Liver (tissue), 3 donors: ENCODE data around the gene LDHAL6B.
A peak's percentile ranks its signal among the peaks of the same experiment; 100 is the strongest.

Source experiments
- ATF3 ChIP-seq: IDR thresholded peaks from 2 replicates; pipeline ENCODE4 v1.6.1; 2016; ENCODE audit warnings: antibody characterized with exemption
- CTCF ChIP-seq: fragments of 150-350 bp; IDR thresholded peaks from 2 replicates; pipeline ENCODE4 v1.5.1; 2017; ENCODE audit warnings: improper control_type of control experiment, low read depth, low read length; ENCODE audit not compliant: missing input control
- EGR1 ChIP-seq, 2 donors: IDR thresholded peaks; 2 replicates each; pipeline ENCODE4 v1.6.1; 2016 to 2018; ENCODE audit warnings: antibody characterized with exemption in 2 of 2, low read depth in 2 of 2
- JUND ChIP-seq, 2 donors: IDR thresholded peaks; 2 replicates each; pipeline ENCODE4 v1.6.1; 2016; ENCODE audit warnings: antibody characterized with exemption in 2 of 2
- MAX ChIP-seq: IDR thresholded peaks from 2 replicates; pipeline ENCODE4 v1.6.1; 2016; ENCODE audit warnings: antibody characterized with exemption
- NR2F2 ChIP-seq: IDR thresholded peaks from 2 replicates; pipeline ENCODE4 v1.6.1; 2016; ENCODE audit warnings: antibody characterized with exemption
- RAD21 ChIP-seq, 2 donors: IDR thresholded peaks; 2 replicates each; pipeline ENCODE4 v1.6.1; 2016; ENCODE audit warnings: antibody characterized with exemption in 2 of 2, mild to moderate bottlenecking in 2 of 2
- RXRA ChIP-seq, 2 donors: IDR thresholded peaks; 2 replicates each; pipeline ENCODE4 v1.6.1; 2017 to 2018; ENCODE audit warnings: antibody characterized with exemption in 2 of 2, mild to moderate bottlenecking in 1 of 2
- SP1 ChIP-seq: IDR thresholded peaks from 2 replicates; pipeline ENCODE4 v1.6.1; 2018; ENCODE audit warnings: antibody characterized with exemption, mild to moderate bottlenecking
- TAF1 ChIP-seq: conservative IDR thresholded peaks from 2 replicates; pipeline ENCODE4 v1.6.1; 2016; ENCODE audit warnings: antibody characterized with exemption, mild to moderate bottlenecking
- YY1 ChIP-seq: IDR thresholded peaks from 2 replicates; pipeline ENCODE4 v1.6.1; 2016; ENCODE audit warnings: antibody characterized with exemption, mild to moderate bottlenecking
- ZBTB33 ChIP-seq: IDR thresholded peaks from 2 replicates; pipeline ENCODE4 v1.6.1; 2016; ENCODE audit warnings: antibody characterized with exemption
- TF ChIP-seq, protein P1 (sequence below): IDR thresholded peaks from 2 replicates; pipeline ENCODE4 v1.6.1; 2016; ENCODE audit warnings: antibody characterized with exemption, mild to moderate bottlenecking
- donor health status: healthy.
- donor health status: healthy.

GRCh38 chr15:59174835-59175831 is 31.5 kb upstream of the LDHAL6B start:
- TF ChIP-seq MAX: no peak
- peak; percentile 53 for TF ChIP-seq CTCF
- TF ChIP-seq EGR1 (IDR thresholded peaks at IDR 0.05; ENCODE audit: low read depth in 2 of 2): no peak
- TF ChIP-seq YY1: no peak
- TF ChIP-seq TAF1: no peak
- no peak for TF ChIP-seq SP1
- no peak for TF ChIP-seq NR2F2
- TF ChIP-seq RXRA (IDR thresholded peaks at IDR 0.05): no peak
- no peak for TF ChIP-seq JUND (IDR thresholded peaks at IDR 0.05)
- TF ChIP-seq, protein P1, sequence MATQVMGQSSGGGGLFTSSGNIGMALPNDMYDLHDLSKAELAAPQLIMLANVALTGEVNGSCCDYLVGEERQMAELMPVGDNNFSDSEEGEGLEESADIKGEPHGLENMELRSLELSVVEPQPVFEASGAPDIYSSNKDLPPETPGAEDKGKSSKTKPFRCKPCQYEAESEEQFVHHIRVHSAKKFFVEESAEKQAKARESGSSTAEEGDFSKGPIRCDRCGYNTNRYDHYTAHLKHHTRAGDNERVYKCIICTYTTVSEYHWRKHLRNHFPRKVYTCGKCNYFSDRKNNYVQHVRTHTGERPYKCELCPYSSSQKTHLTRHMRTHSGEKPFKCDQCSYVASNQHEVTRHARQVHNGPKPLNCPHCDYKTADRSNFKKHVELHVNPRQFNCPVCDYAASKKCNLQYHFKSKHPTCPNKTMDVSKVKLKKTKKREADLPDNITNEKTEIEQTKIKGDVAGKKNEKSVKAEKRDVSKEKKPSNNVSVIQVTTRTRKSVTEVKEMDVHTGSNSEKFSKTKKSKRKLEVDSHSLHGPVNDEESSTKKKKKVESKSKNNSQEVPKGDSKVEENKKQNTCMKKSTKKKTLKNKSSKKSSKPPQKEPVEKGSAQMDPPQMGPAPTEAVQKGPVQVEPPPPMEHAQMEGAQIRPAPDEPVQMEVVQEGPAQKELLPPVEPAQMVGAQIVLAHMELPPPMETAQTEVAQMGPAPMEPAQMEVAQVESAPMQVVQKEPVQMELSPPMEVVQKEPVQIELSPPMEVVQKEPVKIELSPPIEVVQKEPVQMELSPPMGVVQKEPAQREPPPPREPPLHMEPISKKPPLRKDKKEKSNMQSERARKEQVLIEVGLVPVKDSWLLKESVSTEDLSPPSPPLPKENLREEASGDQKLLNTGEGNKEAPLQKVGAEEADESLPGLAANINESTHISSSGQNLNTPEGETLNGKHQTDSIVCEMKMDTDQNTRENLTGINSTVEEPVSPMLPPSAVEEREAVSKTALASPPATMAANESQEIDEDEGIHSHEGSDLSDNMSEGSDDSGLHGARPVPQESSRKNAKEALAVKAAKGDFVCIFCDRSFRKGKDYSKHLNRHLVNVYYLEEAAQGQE: no peak
- peak; percentile 67 to 86 for TF ChIP-seq RAD21 (IDR thresholded peaks at IDR 0.05)
- TF ChIP-seq ATF3: no peak
- no peak for TF ChIP-seq ZBTB33
